Parathyroid adenoma (tissue), 2 donors: ENCODE data around the gene UGT3A1.

Experiments
- H2AFZ ChIP-seq: fragments of 300-600 bp; sonication (generic); one replicate; pipeline ENCODE4 v1.7.0; 2017; ENCODE audit warnings: antibody characterized with exemption, mild to moderate bottlenecking
- H3K27ac ChIP-seq: fragments of 300-600 bp; sonication (generic); one replicate; pipeline ENCODE4 v1.7.0; 2017
- H3K27me3 ChIP-seq: fragments of 300-600 bp; sonication (generic); one replicate; pipeline ENCODE4 v1.7.0; 2017; ENCODE audit warnings: low read length; ENCODE audit not compliant: control insufficient read depth, insufficient read depth
- H3K36me3 ChIP-seq: fragments of 300-600 bp; sonication (generic); one replicate; pipeline ENCODE4 v1.7.0; 2017; ENCODE audit warnings: low read length; ENCODE audit not compliant: control insufficient read depth, insufficient read depth
- H3K4me1 ChIP-seq: fragments of 300-600 bp; sonication (generic); one replicate; pipeline ENCODE4 v1.7.0; 2017; ENCODE audit warnings: control low read depth
- H3K4me2 ChIP-seq: fragments of 300-600 bp; sonication (generic); one replicate; pipeline ENCODE4 v1.7.0; 2017; ENCODE audit warnings: low read length
- H3K4me3 ChIP-seq: fragments of 300-600 bp; sonication (generic); one replicate; pipeline ENCODE4 v1.7.0; 2017; ENCODE audit warnings: low read depth, low read length
- H3K79me2 ChIP-seq: fragments of 300-600 bp; sonication (generic); one replicate; pipeline ENCODE4 v1.7.0; 2017; ENCODE audit warnings: control low read depth
- H3K9ac ChIP-seq: fragments of 300-600 bp; sonication (generic); one replicate; pipeline ENCODE4 v1.7.0; 2017; ENCODE audit warnings: mild to moderate bottlenecking
- H3K9me3 ChIP-seq: fragments of 300-600 bp; sonication (generic); one replicate; pipeline ENCODE4 v1.7.0; 2017; ENCODE audit warnings: low read length; ENCODE audit not compliant: control insufficient read depth
- CTCF ChIP-seq: fragments of 300-600 bp; sonication (generic); IDR thresholded peaks from one replicate; pipeline ENCODE4 v1.7.0; 2017; ENCODE audit warnings: antibody characterized with exemption, mild to moderate bottlenecking
- donor health status: primary hyperparathyroidism.

Gene UGT3A1

GRCh38 chr5:35954175-35954574 lies 37.0 kb downstream of the UGT3A1 start:
- Histone ChIP-seq H3K27me3 (no peaks in the 10 kb centered on the region), H3K27ac (no peak overlapping the region), H3K4me3 (no peak overlapping the region), H3K4me1 (no peaks in the 10 kb centered on the region), H3K9me3 (no peaks in the 10 kb centered on the region), H3K9ac (no peak overlapping the region), H3K4me2 (no peak overlapping the region), H2AFZ (no peak overlapping the region), H3K36me3 (no peaks in the 10 kb centered on the region), H3K79me2 (no peaks in the 10 kb centered on the region)
- TF ChIP-seq CTCF: no peak

- Histone ChIP-seq H3K9me3 (no peaks in the 10 kb centered on the region), H3K36me3 (no peaks in the 10 kb centered on the region), H3K27me3 (no peaks in the 10 kb centered on the region), H3K4me2 (no peak overlapping the region), H3K4me1 (no peaks in the 10 kb centered on the region), H3K9ac (no peak overlapping the region), H3K27ac (no peak overlapping the region), H3K4me3 (no peak overlapping the region), H3K79me2 (no peaks in the 10 kb centered on the region), H2AFZ (no peak overlapping the region)
- TF ChIP-seq CTCF: no peak
Measured at GRCh38 chr5:35947085-35947484, 44.1 kb downstream of the UGT3A1 start.

GRCh38 chr5:35939639-35940038 lies 51.6 kb downstream of the UGT3A1 start:
- H3K4me2 ChIP-seq: no peak overlapping the region

GRCh38 chr5:35938568-35939227 lies 52.5 kb downstream of the UGT3A1 start, which contains the start of gene CAPSL:
Gene CAPSL, minus strand, starts transcription at chr5:35938622. Its CDS starts 17,502 bp downstream, at chr5:35921120.
- no peaks in the 10 kb centered on the region for H3K79me2 ChIP-seq
- H3K4me2 ChIP-seq: peak within 1 kb of the TSS; percentile 64
- TF ChIP-seq CTCF: no peak
- H3K27ac ChIP-seq: peak within 1 kb of the TSS; percentile 13
- peak within 1 kb of the TSS; percentile 32 for H2AFZ ChIP-seq
- no peaks in the 10 kb centered on the region for H3K36me3 ChIP-seq
- H3K4me3 ChIP-seq: peak within 1 kb of the TSS; percentile 48
- H3K9ac ChIP-seq: no peak within 1 kb of the TSS
- no peaks in the 10 kb centered on the region for H3K9me3 ChIP-seq
- H3K27me3 ChIP-seq: no peaks in the 10 kb centered on the region
- peaks cover 8% of the 10 kb centered on the region for H3K4me1 ChIP-seq

More at GRCh38 chr5:35939639-35940038, 51.6 kb downstream of the UGT3A1 start:
- Histone ChIP-seq H3K27ac (no peak overlapping the region), H3K4me3 (no peak overlapping the region), H3K9ac (no peak overlapping the region), H3K36me3 (no peaks in the 10 kb centered on the region), H3K27me3 (no peaks in the 10 kb centered on the region), H3K4me1 (peaks cover 8% of the 10 kb centered on the region), H3K9me3 (no peaks in the 10 kb centered on the region), H3K79me2 (no peaks in the 10 kb centered on the region), H2AFZ (peak overlapping the region; percentile 32)
- TF ChIP-seq CTCF: peak; percentile 19
